Lung microvascular endothelial cell (primary cell): Measurements from ENCODE around the gene SYTL2. TPM values are rescaled to one million over a fixed set of nuclear protein-coding genes. Genes with fewer than 3 reads are reported as not detected.

Source experiments
- DNase-seq, 2 donors: peaks; one replicate each; pipeline versions ENCODE4 v3.0.0 to v3.0.0-alpha.2; 2010; ENCODE audit warnings: low read depth in 2 of 2
- total RNA-seq: library from RNA; depleted of rRNA; stranded (reverse); fragments of >200 nt; gene quantifications from 2 replicates; pipeline ENCODE4 v1.2.1, GENCODE V29; 2014

SYTL2 gene
- total RNA-seq, 1 donor from 2014 or later, result 0.20 TPM

GRCh38 chr11:85766721-85767161 lies 44.2 kb downstream of the SYTL2 start:
- no peak for DNase-seq

DNA sequence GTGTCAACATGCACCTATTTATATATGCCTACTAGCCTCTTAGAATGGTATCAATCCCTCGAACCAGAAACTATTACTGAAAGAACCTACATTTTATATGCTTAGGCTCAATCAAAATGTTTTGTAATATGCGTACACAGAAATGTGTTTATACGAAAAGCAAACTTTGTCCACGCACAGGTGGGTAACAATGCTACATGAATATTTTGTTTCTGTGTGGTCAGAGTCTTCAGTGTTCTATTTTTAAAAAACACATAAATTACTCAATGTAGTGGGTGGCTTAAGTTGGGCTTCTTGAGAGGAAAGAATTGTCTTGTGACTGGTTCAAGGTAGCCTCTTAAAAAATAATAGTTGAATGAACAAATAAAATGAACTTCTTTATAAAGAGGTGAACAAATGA lies 46.1 kb downstream of the SYTL2 start:
- no peak for DNase-seq

DNA sequence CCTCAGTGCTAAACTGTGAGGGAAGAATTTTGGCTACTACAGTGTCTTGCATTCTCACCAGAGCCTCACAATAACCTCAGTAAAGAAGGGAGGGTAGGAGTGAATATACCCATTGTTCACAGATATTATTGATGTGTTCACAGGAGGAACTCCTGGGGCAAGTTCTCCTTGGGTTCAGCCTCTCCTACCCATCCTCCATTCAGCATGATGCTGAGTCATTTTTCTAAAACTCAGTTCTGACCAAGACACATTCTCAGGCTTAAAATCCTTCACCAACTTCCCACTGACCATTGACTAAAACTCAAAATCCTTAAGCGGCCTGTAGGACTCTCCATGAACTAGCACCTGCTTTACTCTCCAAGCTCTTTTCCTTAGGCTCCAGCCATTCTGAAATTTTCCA lies 48.7 kb downstream of the SYTL2 start:
- no peak for DNase-seq

DNA sequence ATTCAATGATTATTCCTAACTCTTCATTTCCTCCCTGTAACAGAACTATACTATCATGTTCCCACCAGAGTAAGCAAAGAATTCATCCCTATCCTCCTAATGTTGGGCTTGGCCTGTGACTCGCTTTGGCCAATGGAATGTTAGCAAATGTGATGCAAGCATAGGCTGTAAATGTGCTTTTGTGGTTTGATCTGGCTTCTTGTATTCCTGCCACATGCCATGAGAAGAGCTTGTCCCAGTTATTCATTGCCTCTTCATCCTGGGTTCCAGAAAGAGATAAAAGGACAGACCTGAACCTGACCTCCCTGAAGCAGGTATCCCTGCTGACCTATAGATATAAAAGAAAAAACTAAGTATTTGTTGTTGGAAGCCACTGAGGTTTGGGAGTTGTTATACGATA lies 51.0 kb downstream of the SYTL2 start:
- no peak for DNase-seq

- DNase-seq, result no peak
These were observed 52.4 kb downstream of the SYTL2 start for GRCh38 chr11:85758480-85759039.

DNA sequence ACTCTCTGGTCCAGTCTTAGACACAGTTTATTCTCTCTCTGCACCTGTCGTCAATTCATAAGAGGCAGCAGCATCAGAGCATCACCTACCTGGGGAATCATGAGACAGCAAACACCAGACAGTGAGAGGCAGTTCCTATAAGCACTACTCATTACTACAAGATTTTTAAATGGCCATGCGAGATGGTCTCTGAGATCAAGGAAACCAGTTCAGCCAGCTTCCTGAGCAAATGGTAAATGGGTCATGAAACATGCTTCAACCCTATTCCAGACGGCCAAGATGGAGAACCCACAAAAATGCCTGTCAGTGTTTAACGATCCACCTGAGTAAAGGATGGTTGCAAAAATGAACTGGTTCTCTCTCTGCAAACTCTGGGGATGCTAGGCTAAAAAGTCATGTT lies 52.9 kb downstream of the SYTL2 start:
- DNase-seq, result no peak

GRCh38 chr11:85756401-85757200 lies 54.3 kb downstream of the SYTL2 start:
- no peak for DNase-seq

- DNase-seq, result no peak
These were observed 55.2 kb downstream of the SYTL2 start for GRCh38 chr11:85755701-85756100.

DNA sequence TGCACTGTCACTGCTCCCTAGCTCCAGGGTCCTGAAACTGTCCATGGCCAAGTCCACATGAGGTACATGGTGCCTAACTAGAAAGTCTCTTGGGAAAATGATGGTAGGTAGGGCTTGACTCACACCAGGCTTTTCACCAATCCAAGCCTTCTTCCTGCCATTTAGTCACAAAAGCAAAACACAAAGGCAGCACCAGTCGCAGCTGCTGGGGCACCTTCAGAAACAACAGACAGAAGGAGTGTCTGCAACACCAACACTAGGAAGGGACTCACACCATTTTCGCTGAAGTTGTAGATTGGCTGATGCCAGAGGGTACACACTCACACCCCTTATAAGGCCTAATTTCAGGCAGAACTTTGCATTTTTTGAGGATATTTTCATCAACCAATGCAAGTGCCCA lies 55.7 kb downstream of the SYTL2 start:
- no peak for DNase-seq

DNA sequence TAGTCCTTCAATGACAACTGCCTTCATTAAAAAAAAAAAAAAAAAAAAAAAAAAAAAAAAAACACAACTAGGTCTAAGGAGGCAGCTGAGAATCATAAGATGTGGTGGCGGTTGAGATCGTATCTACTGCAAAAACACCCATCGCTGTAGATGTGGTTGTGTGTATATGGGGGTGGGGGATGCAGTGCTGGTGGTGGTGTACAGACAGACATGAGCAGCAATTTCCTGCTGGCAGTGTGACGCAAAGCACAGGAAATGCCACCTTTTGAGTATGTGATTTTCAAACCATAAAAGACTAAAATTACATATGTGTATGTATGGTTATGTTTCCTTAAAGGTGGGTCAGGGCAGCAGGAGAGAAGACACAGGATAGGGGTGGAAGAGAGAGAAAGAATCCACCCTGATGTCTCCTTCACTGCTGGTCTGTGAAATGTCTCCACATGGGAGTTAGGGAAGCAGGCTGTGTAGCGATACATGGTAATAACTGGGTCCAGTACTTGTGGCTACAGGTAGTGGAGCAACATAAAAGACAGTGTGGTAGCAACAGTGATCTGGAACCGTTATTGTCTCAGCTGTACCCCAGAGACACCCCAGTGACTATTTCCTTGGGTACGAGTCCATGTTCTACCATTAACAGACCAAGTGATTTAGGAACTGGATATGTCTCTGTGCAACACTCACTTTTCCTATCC lies 57.9 kb downstream of the SYTL2 start:
- DNase-seq, result peak in 1 of 2 donors; percentile 6

DNA sequence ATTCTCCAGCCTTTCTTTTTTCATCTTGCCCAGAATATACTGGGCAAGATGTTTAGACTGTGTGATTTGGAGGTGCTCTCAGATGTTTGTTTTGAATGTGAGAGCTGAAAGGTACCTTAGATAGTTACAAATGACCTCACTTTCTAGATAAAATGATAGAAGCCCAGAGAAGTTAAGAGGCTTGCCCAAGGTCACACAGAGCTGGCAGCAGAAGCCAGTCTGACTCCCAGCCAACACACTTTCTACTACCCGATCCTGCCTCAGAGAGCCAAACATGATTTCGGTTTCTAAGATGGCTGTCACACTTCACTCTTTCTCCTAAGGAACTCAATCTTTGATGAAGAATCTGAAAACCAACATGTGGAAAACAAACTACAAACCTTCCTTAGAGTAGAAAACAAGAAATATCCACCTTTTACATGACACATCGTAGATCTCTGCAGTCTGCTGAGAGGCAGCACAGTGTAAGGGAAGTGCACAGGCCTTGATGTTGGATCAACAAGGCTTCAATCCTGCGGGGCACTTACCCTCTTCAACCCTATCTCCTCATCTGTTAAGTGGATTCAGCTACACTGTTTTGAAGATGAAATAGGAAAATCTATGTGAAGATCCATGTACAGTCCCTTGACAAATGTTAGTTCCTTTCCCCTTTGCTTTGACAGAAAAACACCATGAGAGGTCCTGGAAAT lies 58.6 kb downstream of the SYTL2 start:
- DNase-seq, result no peak

DNA sequence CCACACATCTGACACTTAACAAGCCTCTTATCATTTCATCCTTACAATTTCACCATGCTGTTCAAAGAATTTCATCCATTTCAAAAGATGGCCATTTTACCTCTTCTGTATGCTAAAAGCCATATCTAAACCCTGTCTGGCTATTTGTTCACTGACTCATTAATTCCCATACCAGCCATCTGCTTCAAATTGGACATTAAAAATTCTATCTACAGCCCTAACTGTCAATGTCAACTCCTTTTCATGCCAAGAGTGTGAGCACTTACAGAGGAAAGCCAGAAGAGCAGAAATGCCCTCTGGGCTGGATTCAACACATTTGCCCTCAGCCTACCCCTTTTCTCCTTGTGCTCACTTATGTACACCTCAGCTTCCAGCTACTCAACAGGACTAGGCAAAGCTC lies 59.2 kb downstream of the SYTL2 start:
- no peak for DNase-seq

- DNase-seq, result no peak
These were observed 60.3 kb downstream of the SYTL2 start for GRCh38 chr11:85750646-85751045.

- no peak for DNase-seq
These were observed 61.1 kb downstream of the SYTL2 start for GRCh38 chr11:85749884-85750283.

DNA sequence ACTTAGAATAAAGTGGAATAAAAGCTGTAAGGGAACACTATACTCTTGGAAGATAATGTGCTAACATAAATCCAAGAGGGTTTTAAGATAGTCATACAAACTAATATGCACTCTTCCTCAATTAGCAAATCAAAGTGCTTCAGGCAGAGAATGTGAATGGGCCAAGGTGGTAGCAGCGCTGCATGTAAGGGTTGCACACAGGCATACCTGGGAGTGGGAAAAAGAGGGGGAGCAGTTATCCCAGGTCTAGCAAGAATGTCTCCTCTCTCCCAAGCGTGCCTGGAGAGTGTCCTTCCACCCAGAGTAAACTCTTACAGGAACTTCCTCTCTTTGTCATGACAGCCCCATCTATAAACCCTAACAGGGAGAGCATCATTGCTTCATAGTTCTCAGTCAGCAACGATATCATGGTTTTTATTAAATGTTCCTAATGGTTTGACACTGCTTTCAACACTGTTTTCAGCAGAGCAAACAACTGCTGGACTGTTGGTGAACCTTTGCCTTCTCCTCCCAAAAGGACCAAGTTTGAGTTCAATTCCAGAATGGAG lies 61.6 kb downstream of the SYTL2 start:
- DNase-seq, result no peak

- no peak for DNase-seq
These were observed 62.5 kb downstream of the SYTL2 start for GRCh38 chr11:85748455-85748891.

DNA sequence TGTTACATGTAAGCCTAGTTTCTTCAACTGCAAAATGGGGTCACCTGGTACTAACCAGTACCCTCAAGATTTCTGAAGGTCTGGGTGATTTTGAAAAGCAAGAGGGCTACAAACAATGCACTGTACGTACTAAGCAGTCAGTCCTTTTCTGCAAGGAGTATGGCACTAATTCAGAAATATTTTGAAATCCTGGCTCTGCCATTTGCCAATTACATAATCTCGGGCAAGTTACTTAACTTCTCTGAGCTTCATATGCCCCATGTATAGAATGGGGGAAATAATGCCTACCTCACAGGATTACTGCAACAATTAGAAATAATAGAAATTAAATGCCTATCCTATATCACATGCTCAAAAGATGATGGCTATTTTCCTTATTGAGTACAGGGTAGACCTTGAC lies 64.3 kb downstream of the SYTL2 start:
- DNase-seq, result no peak

GRCh38 chr11:85745626-85746025 lies 65.3 kb downstream of the SYTL2 start:
- DNase-seq, result no peak

- no peak for DNase-seq
These were observed 68.1 kb downstream of the SYTL2 start for GRCh38 chr11:85742873-85743275.

GRCh38 chr11:85742348-85742747 lies 68.6 kb downstream of the SYTL2 start:
- no peak for DNase-seq

GRCh38 chr11:85740481-85741400 lies 70.2 kb downstream of the SYTL2 start:
- no peak for DNase-seq
